Renal pelvis (tissue), 12 donors: ENCODE data around the gene LRG1. TPM values are rescaled to one million over a fixed set of nuclear protein-coding genes. Genes with fewer than 3 reads are reported as not detected.

ENCODE experiments used
- DNase-seq: peaks from one replicate; pipeline ENCODE4 v3.0.0-alpha.2; 2013
- long read RNA-seq, 16 experiments: transcript quantifications; one replicate each; lab custom pipeline, GENCODE V29; 2026
- polyA plus RNA-seq, 3 donors: library from polyadenylated mRNA; unstranded; fragments of 120-200 nt; gene quantifications; one replicate each; pipeline ENCODE4 v1.2.1, GENCODE V29; 2013; ENCODE audit not compliant: insufficient read length in 3 of 3

LRG1 gene, protein sequence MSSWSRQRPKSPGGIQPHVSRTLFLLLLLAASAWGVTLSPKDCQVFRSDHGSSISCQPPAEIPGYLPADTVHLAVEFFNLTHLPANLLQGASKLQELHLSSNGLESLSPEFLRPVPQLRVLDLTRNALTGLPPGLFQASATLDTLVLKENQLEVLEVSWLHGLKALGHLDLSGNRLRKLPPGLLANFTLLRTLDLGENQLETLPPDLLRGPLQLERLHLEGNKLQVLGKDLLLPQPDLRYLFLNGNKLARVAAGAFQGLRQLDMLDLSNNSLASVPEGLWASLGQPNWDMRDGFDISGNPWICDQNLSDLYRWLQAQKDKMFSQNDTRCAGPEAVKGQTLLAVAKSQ
- polyA plus RNA-seq, result 1 to 10 TPM in 1 of 3 donors, under 1 TPM in 2; 0.69 to 1.1 (median 0.83) TPM
- long read RNA-seq, donor 1, result 0 reads
- long read RNA-seq, donor 2, result 0 reads
- long read RNA-seq, donor 3, partial matches to known transcripts, result 0 of 1 reads
- long read RNA-seq, donor 3, other reads (novel, unspliced or antisense), result 0 of 1 reads
- long read RNA-seq, donor 4, result 0 reads
- long read RNA-seq, donor 5, result 0 reads
- long read RNA-seq, donor 6, result 0 reads
- long read RNA-seq, donor 7, partial matches to known transcripts, result 0 of 1 reads
- long read RNA-seq, donor 7, other reads (novel, unspliced or antisense), result 0 of 1 reads
- long read RNA-seq, donor 8, result 0 reads
- long read RNA-seq, donor 9, partial matches to known transcripts, result 0 of 1 reads
- long read RNA-seq, donor 9, other reads (novel, unspliced or antisense), result 0 of 1 reads
- long read RNA-seq, donor 10, partial matches to known transcripts, result 0 of 2 reads
- long read RNA-seq, donor 10, other reads (novel, unspliced or antisense), result 0 of 2 reads
- long read RNA-seq, donor 11, result 0 reads
- long read RNA-seq, donor 12, partial matches to known transcripts, result 0 of 1 reads
- long read RNA-seq, donor 12, other reads (novel, unspliced or antisense), result 0 of 1 reads
- long read RNA-seq, donor 13, result 0 reads
- long read RNA-seq, donor 14, result 0 reads
- long read RNA-seq, donor 15, result 0 reads
- long read RNA-seq, donor 16, partial matches to known transcripts, result 0 of 1 reads
- long read RNA-seq, donor 16, other reads (novel, unspliced or antisense), result 0 of 1 reads

DNA sequence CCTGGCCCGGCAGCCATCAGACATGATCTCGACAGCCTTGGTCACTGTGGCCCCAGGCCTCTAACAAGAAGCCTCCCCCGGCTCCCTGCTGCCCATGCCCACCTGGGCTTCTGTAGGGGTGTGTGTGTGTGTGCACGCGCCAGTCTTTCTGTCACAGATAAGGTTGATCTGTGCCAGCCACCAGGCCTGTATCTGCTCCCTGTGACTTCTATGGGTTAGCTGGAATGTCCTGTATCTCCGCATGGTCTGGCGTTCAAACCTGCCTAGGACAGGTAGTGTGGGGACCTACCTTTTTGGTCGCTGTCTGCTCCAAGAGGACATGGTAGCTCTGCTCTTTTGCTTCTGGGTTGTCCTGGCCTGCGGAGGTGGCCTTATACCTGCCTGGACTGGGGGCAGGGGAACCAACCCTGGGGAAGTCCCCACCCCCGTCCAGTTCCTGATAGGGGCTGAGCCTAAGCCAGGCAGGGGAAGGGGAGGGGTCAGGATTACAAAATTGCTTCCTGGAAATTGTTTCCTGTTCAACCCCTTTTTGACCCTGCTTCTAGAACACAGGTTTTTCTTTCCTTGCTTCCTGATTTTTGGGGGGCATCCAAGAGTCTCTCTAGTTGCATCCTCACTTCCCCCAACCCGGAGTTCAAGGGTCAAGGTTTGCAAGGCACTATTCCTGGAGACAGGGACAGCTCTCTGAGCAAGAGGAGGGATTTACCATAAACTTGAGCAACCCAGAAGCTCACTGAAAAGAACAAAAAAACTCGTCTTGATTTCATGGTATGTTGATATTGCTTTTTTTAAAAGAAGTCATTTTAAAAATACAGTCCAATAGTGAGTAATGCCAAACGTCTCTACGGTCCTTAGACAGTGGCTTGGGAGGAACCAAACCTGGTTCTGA lies at the start of gene LRG1:
Gene LRG1 (minus strand): TSS at position 344 of the 889 bp plus-strand sequence. CDS start 23 bp downstream, at position 321.
- peak; percentile 43 for DNase-seq

DNA sequence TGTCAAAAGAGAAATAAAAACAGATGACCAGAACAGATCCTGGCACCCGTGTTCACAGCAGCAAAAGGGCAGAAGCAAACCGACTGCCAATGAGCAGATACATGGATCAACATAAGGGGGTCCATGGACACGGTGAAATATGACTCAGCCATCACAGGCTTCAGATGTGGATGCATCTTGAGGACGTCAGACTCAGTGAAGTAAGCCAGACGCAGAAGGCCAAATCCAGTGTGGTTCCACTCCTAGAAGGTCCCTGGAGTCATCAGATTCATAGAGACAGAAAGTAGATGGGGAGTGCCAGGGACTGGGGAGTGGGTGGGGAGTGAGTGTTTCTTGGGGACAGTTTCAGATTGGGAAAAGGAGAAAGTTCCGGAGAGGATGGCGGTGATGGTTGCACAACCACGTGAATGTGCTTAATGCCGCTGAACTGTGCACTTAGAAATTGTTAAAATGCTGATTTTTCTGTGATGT lies 48.5 kb upstream of the LRG1 start:
- no peak for DNase-seq

DNA sequence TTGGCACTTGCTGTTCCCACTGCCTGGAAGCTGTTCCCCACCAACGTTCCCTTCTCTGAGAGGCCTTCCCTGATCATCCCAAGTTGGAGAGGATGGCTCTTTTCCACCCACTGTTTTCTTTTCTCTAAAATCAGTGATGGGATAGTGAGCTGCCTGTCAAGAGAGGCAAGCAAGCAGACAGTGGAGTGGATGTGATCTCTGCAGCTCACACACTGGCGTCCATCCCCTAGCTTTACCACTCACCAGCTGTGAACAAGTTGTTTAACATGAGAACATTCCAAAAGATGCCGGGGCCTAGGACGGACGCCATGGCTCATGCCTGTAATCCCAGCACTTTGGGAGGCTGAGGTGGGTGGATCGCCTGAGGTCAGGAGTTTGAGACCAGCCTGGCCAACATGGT lies 47.7 kb upstream of the LRG1 start:
- DNase-seq, result no peak

DNA sequence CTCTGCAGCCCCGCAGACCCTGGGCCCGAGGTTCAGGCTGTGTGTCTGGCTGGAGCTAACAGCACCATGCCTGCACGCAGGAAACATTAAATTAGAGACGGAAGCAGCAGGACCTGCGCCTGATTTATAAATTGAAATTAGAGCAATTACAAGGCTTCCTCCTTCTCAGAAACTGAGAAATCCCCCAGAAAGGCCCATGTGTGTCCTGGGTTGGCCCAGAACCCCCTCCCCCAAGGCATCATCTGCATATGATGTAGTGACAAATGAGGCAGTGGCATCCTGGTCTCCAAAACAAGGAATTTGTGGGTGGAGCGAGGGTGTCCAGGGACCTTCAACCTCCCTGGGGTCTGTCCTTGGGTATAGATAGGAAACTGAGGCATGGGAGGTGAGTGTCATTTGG lies 46.9 kb upstream of the LRG1 start:
- no peak for DNase-seq

DNA sequence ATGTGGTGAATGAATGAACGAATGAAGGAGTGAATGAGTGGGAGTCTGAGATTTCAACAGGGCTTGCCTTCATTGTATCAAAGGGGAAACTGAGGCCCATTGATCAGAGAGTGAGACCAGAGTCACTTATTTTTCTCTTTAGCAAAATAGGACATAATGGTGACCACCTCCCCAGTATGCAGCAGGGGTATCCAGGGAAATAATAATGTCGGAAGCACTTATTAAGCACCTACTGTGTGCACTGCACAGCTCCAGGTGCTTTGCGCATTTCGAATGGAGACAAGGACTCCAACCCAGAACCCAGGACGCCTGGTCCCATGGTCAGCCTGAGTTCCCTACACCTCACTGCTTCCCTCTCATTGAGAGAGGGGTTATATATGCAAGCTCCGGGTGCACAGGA lies 46.4 kb upstream of the LRG1 start:
- DNase-seq, result no peak

DNA sequence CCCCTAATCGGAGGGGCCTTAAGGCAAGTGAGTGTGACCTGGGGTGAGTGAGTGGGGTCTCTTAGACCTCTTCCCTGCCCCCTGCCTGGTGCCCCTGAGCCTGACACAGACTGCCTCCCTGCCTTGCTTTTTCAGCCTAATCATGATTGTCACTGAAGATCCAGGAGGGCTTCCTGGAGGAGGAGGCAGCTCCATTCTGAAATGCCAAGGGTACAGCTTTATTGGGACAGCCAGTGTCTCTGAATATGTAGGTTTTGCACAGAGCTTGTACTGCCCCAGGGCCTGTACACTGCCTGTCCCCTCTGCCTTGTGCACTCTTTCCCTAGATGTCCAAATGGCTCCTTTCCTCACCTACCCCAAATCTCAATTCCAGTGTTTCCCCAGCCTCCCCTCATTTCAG lies 45.7 kb upstream of the LRG1 start:
- no peak for DNase-seq

DNA sequence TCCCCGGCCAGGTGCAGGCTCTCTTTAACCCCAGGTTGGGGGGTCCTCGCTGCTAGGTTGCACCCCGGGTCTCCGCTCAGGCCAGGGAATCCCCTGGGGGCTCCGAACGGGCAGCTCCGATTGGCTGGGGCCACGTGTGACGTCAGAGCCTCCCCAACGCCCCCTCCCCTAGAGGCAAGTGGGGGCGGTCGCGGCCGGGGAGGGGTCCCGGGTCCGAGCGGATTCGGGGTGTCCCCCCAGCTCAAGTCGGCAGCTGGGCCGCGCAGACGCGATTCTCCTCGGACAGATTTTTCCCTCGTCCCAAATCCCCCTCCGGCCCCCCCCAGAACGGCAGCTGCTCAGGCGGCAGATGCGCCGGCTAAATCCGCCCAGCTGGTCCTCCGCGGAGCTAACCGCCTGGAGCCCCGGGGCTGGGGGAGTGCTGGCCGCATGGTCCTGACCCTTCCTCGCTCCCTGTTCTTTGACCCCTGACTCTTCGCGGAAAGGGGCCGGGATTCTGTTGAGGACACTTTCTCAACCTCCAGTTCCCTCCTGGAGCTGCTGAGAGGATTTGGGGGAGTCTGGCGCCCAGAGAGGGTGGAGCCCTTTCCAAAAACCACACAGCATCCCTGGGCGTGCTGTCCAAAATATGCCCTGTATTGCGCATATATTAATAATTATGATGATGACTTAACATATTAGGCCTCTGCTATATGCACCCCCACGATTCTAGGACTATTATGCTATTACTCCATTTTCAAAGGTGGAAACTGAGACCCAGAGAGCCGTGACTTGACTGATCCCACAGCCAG lies 45.0 kb upstream of the LRG1 start:
- DNase-seq, result no peak

DNA sequence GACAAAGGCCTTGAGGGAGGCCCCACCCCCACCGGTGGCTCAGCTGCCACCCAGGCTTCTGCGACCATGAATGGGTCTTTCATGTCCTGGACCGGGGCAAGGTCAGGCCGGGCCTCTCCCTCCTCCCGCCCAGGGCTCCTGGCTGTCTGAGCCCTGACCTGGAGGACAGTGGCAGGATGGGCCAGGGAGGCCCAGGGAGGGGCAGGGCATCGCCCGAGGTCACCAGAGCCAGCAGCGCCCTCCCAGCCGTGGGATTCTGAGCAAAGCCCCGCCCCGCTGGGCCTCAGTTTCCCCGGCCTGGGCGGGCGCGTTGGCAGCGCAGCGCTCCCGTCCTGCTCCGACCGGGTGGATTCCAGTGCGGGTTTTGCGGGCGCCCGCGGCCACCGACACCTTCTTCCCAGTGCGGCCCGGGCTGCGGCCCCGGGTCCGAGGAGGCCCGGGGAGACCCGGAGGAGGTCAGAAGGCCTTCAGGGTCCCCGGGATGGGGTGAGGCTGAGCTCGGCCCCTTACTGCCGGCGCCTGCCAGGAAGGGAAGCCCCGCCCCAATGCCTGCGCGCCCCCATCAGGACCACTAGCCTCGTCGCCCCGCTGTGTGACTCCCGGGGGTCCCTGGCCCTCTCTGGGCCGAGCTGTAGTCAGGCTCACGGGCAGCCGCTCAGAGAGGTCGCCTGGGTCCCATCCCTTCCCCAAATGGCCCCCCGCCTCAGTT lies 44.3 kb upstream of the LRG1 start:
- no peak for DNase-seq

DNA sequence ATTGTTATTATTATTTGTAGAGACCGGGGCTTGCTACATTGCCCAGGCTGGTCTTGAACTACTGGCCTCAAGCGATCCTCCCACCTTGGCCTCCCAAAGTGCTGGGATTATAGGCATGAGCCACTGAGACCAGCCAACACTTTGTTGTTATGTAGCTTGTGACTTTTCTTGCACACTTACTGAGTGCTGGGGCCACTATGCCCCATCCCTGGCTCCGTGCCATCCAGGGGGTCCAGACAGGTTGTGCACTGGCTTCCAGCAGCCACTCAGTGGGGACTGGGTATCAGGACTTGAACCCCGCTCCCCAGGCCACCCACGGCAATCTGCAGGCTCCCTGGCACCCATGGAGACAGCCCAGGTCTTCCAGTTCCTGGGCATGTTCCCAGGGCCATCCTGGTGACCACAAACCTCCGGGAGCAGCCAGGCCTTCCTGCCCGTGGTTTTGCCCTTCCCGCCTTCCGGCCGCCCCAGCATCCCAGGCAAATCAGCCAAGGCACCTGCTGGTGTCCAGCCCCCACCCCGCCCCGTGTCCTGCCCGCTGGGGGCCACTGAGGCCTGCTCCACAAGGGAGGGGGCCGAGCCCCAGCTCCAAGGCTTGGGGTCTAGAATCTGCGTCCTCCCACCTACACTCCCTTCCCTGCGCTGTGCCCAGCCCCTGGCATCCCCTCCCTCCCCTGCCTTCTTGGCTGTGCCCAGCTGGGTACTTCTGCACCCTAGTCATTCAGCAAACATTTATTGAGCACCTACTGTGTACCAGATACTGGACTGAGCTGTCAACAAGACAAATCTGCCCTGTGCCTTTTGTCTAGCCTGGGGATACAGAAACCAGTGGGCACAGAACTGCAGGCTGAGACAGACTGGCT lies 43.4 kb upstream of the LRG1 start:
- no peak for DNase-seq

DNA sequence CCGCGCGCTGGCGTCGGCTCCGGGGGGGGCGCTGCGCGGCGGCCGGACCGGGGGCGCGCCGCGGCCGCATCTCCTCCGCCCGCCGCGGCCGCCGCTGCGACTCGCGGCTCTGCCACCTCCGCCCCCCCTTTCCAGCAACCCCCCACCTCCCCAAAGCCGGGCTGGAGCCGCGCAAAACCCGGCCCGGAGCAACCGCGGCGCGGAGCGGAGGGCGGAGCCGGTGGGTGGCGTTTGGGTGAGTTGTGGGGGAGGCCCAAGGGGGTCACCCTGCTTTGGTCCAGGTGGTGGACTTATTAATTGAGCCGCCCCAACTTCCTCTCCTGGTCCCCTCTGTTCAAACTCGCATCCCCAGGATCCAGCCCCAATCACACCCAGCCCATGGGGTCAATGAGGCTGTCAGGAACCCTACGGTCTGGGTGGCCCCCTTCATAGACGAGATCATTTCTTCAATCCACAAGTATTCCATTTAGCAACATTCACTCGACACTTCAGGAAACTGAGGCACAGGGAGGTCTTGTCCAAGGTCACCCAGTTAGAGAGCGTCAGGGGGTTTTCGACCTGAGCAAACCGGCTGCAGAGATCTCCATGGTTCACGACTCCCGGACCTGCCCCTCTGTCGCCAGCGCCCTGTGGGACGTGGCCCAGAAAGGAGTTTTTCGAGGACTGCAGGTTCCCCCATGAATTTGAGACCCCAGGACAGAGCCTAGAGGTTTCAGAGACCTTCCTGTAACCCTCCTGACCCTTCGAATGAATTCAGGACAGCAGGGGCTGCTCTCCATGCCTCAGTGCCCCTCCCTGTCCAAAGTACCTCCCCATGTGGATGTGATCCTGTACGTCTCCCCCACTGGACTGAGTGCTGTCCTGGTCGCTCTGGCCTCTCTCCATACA lies 42.1 kb upstream of the LRG1 start:
- DNase-seq, result no peak

DNA sequence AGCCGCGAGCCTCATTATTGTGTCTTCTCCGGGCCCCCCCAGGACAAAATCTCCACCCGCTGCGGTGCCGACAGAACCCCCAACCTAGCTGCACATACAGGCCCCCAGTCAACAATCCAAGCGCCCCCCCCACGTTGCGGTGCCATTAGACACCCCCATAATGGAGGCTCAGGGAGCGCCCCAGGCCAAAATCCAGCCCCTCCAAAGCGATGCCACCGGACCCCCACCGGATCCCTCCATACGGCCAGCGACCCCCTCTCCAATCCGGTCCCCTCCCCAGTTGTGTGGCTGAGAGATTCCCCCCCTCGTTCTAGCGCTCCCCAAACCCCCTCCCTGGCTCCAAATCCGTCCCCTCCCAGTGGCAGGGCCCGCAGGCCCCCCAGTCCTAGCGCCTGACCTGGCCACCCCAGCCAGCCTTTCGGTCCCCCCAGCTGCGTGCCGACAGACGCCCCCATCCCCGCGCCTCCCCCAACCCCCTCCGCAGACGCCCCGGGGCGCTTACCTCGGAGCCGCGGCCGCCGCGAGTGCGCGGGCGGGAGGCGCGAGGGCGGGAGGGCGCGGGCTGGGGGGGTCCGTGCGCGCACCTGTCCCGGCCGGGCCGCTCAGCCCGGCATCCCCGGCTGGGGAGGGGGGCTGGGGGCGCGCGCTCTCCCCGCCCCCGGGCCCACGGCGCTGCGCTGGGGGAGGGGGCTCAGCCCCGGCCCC lies 41.3 kb upstream of the LRG1 start:
- no peak for DNase-seq

DNA sequence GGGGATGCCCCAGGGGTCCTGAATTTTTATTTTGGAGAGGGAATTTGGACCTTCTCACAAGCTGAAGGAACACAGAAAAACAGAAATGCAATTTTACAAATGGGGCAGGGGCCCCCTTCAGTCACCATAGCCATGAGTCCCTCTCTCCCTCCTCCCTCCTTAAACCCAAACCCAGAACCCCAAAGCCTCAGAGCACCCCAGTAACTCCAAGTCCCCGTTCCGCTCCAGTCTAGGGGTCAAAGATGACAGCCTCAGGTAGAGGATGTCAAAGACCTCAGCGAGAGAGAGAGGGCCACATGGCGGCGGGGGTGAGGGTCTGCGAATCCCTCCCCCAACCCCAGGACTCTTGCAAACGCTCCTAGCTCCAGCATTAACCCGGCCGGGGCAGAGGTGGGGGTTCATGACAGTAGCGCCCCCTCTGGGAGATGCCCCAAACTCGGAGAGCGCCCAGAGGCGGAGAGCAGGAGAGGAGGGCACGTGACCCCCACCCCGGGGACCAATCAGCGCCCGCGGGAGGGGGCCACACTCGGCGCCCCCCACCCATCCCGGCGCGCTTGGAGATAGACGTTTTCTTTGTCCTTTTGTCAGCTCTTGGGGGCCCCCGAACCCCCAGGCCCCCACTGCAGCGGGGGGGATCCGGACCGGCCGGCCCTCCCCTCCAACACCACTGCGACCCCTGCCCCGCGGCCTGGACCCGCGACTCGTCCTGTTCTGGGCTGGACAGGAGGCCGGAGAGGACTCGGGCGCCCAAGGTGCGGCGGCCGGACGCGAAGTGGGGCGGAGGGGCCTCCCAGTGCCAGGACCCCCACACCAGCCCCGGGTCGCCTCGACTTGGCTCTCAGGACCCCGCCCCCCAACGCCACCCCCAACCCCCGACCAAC lies 40.4 kb upstream of the LRG1 start:
- no peak for DNase-seq

DNA sequence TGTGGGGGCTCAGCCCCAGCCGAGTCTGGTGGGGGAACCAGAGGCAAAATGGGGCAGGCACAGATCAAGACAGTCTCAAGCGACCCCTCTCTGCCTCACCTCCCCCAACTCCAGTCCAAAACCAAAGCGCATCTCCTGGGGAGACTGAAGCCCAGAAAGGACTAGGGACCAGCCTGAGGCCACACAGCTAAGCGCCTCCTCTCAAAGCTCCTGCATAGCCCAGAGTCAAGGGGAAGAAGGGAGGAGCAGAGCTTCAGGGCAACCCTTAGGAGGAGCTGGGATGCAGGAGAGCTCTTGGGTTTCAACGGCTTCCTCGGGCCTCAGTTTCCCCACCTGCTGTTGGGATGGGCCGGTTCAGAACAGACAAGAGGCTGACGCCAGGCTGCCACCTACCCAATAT lies 39.6 kb upstream of the LRG1 start:
- no peak for DNase-seq

DNA sequence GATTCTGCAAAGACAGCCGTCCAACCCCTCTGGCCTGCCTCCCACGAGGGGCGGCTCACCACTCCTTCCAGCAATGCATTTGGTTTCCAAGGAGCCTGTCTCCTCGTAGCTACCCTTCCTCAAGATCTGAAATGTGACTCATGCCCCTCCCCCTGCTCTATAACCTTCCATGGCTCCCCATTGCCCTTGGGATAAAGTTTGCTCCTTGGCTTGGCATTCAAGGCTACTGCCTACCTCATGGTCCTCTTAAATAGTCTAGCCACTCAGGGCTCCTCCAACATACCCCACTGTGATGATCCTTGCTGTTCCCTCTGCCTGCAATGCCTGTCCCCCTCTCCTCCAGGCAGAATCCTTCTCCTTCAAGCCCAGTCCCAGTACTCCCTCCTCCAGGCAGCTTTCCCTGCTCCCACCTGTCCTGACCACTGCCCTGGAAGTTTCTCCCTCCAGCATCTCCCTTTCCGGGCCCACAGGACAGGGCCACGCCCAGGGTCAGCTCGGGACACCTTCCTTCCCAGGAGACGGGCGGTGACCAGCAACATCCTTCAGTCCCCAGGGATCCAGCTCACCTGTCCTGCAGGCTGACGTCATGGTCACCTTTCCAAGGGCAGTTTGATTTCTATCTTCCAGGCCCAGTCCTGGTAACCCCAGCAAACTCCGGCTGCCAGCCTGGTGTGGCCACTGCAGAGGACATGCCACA lies 38.9 kb upstream of the LRG1 start:
- DNase-seq, result no peak

DNA sequence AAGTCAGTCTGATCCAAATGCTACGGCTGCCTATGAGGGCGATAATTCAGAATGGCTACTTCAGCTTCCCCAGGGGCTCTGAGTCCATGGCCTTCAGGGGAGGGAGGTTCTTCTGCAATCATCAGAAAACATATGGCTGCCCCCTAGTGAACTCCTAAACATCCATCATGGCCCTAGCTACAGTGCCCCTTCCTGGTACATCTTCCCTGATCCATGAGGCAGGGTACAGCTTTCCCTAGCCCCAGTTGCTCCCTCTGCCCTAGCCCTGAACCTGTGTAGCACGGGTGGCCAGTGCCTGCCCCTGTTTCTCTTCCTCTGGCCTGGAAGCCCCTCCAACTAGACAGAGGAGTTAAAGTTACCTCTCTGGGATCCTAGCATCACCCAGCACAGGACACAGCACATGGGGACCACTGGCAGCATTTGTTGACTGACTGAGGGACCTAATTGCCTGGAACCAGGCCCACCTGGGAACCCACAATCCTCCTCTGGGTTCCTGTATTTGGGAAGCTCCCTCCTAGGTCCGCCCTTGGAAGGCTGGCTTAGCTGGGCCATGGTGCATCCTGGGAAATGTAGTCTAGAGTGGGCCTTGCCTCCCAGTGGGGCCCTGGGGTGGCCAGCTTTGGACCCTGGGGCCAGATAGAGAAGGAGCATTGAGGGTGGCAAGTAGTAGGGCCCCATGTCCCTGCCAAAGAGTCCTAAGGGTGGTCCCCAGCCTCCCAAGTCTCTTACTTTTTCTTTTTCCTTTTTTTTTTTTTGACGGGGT lies 37.4 kb upstream of the LRG1 start:
- no peak for DNase-seq
